ENCODE data around the gene FRK. TPM values are rescaled to one million over a fixed set of nuclear protein-coding genes. Genes with fewer than 3 reads are reported as not detected.

Gene FRK
- total RNA-seq, 4 donors from 2014 or later, result 7.4 to 54.3 (median 31.2) TPM

GRCh38 chr6:116011520-116011919, 49.2 kb downstream of the FRK start:
- no peaks in the 10 kb centered on the region for H3K36me3 ChIP-seq
- TF ChIP-seq POLR2A (IDR thresholded peaks at IDR 0.05) (no peak), CTCF (IDR thresholded peaks at IDR 0.05) (no peak)
- H3K4me1 ChIP-seq, result peaks cover 0 to 45% (median 4%) of the 10 kb centered on the region in 4 donors
- peak overlapping the region in 2 of 4 donors; percentile 41 to 56 for H3K27ac ChIP-seq
- peak in 1 of 3 donors; percentile 67 for DNase-seq
- H3K27me3 ChIP-seq, result no peaks in the 10 kb centered on the region
- no peaks in the 10 kb centered on the region for H3K9me3 ChIP-seq
- peak overlapping the region in 1 of 4 donors; percentile 10 for H3K4me3 ChIP-seq

DNA sequence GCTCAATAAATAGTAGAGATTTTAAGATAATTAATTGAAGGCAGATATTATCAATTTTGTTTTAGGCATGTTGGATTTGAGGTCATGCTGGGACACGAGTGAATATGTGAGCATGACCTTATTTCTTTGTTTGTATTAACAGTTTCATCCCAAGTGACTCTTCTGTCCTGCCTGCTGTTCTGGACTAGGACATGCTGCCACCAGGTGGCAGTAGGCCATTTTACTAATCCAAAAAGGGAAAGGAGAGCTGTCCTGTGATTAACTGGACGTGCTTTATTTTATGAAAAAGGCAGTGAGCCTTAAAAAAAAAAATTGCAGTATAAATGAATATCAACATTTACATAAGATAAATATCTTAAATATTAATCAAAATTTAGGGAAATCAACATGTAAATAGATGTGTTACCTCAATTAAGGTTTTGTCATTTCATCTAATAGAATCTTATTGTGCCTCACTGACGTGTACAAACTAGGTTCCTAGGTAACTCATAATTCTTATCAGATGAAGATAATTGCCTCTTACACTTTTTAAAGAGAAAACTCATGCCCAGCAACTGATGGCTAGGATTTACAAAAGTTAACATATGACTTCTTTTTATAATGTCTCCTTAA, 49.8 kb downstream of the FRK start:
- Histone ChIP-seq H3K27ac (no peak overlapping the region), H3K27me3 (no peaks in the 10 kb centered on the region), H3K4me3 (no peak overlapping the region), H3K36me3 (no peaks in the 10 kb centered on the region), H3K4me1 (peaks cover 0 to 41% (median 4%) of the 10 kb centered on the region in 4 donors), H3K9me3 (no peaks in the 10 kb centered on the region)
- peak; percentile 63 to 89 (median 72) for DNase-seq
- peak; percentile 52 to 86 (median 80) for TF ChIP-seq CTCF (IDR thresholded peaks at IDR 0.05)
- TF ChIP-seq POLR2A (IDR thresholded peaks at IDR 0.05), result no peak

GRCh38 chr6:116010386-116010785, 50.3 kb downstream of the FRK start:
- Histone ChIP-seq H3K27ac (no peak overlapping the region), H3K27me3 (no peaks in the 10 kb centered on the region), H3K4me1 (peaks cover 0 to 38% (median 4%) of the 10 kb centered on the region in 4 donors), H3K4me3 (no peak overlapping the region), H3K36me3 (no peaks in the 10 kb centered on the region), H3K9me3 (no peaks in the 10 kb centered on the region)
- DNase-seq, result no peak
- TF ChIP-seq CTCF (IDR thresholded peaks at IDR 0.05) (no peak), POLR2A (IDR thresholded peaks at IDR 0.05) (no peak)

GRCh38 chr6:116008470-116009243, 52.0 kb downstream of the FRK start:
- H3K9me3 ChIP-seq, result no peaks in the 10 kb centered on the region
- no peak for DNase-seq
- H3K4me3 ChIP-seq, result no peak overlapping the region
- TF ChIP-seq CTCF (IDR thresholded peaks at IDR 0.05), result no peak
- TF ChIP-seq POLR2A (IDR thresholded peaks at IDR 0.05), result no peak
- H3K4me1 ChIP-seq, result peaks cover 0 to 34% (median 4%) of the 10 kb centered on the region in 4 donors
- peak overlapping the region in 1 of 4 donors; percentile 4 for H3K27ac ChIP-seq
- no peaks in the 10 kb centered on the region for H3K27me3 ChIP-seq
- H3K36me3 ChIP-seq, result no peaks in the 10 kb centered on the region

- H3K27me3 ChIP-seq, result no peaks in the 10 kb centered on the region
- H3K4me1 ChIP-seq, result peaks cover 0 to 4% (median under 1%) of the 10 kb centered on the region in 4 donors
- no peak overlapping the region for H3K27ac ChIP-seq
- no peak for DNase-seq
- no peak overlapping the region for H3K4me3 ChIP-seq
- TF ChIP-seq POLR2A (IDR thresholded peaks at IDR 0.05), result no peak
- no peak for TF ChIP-seq CTCF (IDR thresholded peaks at IDR 0.05)
- no peaks in the 10 kb centered on the region for H3K9me3 ChIP-seq
- no peaks in the 10 kb centered on the region for H3K36me3 ChIP-seq
Observed at GRCh38 chr6:116004841-116005815, 55.6 kb downstream of the FRK start.

Data from Peyer's patch (tissue), 4 donors.